HepG2 (cell line): Measurements from ENCODE around the gene CYSRT1. TPM values are rescaled to one million over a fixed set of nuclear protein-coding genes. Genes with fewer than 3 reads are reported as not detected.

ENCODE experiments used
- ELF1 ChIP-seq: sonication (generic); formaldehyde crosslinking; IDR thresholded peaks from 2 replicates; pipeline ENCODE4 v1.4.0; 2020; ENCODE audit warnings: missing genetic modification reagents
- ELF3 ChIP-seq: IDR thresholded peaks from 2 replicates; pipeline ENCODE4 v1.6.1; 2016; ENCODE audit warnings: missing genetic modification reagents, missing compliant biosample characterization
- GRHL1 ChIP-seq: sonication (generic); formaldehyde crosslinking; conservative IDR thresholded peaks from 2 replicates; pipeline ENCODE4 v1.8.0; 2022; ENCODE audit warnings: missing genetic modification reagents
- JUNB ChIP-seq: sonication (generic); formaldehyde crosslinking; IDR thresholded peaks from 2 replicates; pipeline ENCODE4 v1.8.0; 2022; ENCODE audit warnings: missing genetic modification reagents, mild to moderate bottlenecking, borderline replicate concordance
- MTA1 ChIP-seq: sonication (generic); formaldehyde crosslinking; IDR thresholded peaks from 2 replicates; pipeline ENCODE4 v1.4.0; 2020; ENCODE audit warnings: missing genetic modification reagents, mild to moderate bottlenecking, borderline replicate concordance
- RFX3 ChIP-seq: IDR thresholded peaks from 2 replicates; pipeline ENCODE4 v1.6.1; 2016; ENCODE audit warnings: missing biosample characterization, missing genetic modification reagents
- ZHX1 ChIP-seq: sonication (generic); formaldehyde crosslinking; IDR thresholded peaks from 2 replicates; pipeline ENCODE4 v1.8.1; 2022; ENCODE audit warnings: low read depth, mild to moderate bottlenecking, missing genetic modification reagents
- ZIK1 ChIP-seq: sonication (generic); formaldehyde crosslinking; IDR thresholded peaks from 2 replicates; pipeline ENCODE4 v1.5.0; 2020; ENCODE audit warnings: mild to moderate bottlenecking, low read depth, missing genetic modification reagents, borderline replicate concordance
- ZNF562 ChIP-seq: sonication (generic); formaldehyde crosslinking; IDR thresholded peaks from 2 replicates; pipeline ENCODE4 v1.8.0; 2022; ENCODE audit warnings: missing genetic modification reagents, borderline replicate concordance
- ZNF564 ChIP-seq: sonication (generic); formaldehyde crosslinking; IDR thresholded peaks from 2 replicates; pipeline ENCODE4 v1.8.1; 2023; ENCODE audit warnings: mild to moderate bottlenecking, missing genetic modification reagents
- polyA plus RNA-seq, 8 experiments: library from polyadenylated mRNA; depleted of rRNA in 3 of 8; stranded (reverse) in 7 of 8; unstranded in 1 of 8; fragments of >200 nt; fragmentation: Illumina TruSeq in 4 of 8; extraction: Trizol in 4 of 8; gene quantifications; 2 replicates each; pipeline versions ENCODE4 v1.2.1 to v1.2.3, GENCODE V29; 2011 to 2016; ENCODE audit warnings: low read depth in 4 of 8, missing spikeins in 1 of 8, mixed read lengths in 1 of 8; ENCODE audit not compliant: insufficient read depth in 1 of 8
- total RNA-seq, 5 experiments: library from RNA; depleted of rRNA; stranded (reverse); fragments of >200 nt; fragmentation: Illumina TruSeq; extraction: Trizol; gene quantifications; 2 replicates each; pipeline ENCODE4 v1.2.3, GENCODE V29; 2016; ENCODE audit warnings: low read depth in 1 of 5
- TF ChIP-seq, protein P1 (sequence below): sonication (generic); formaldehyde crosslinking; IDR thresholded peaks from 2 replicates; pipeline ENCODE4 v1.4.0; 2020; ENCODE audit warnings: missing genetic modification reagents, borderline replicate concordance
- TF ChIP-seq, protein P2 (sequence below): fragments of 450-650 bp; IDR thresholded peaks from 2 replicates; pipeline ENCODE4 v1.6.1; 2017

CYSRT1 gene
- total and polyA plus RNA-seq, 2 of the 13 experiments (the other 11 are each of a cell fraction or from before 2014, with no cell fraction given) = 1.5 to 2.1 TPM

DNA sequence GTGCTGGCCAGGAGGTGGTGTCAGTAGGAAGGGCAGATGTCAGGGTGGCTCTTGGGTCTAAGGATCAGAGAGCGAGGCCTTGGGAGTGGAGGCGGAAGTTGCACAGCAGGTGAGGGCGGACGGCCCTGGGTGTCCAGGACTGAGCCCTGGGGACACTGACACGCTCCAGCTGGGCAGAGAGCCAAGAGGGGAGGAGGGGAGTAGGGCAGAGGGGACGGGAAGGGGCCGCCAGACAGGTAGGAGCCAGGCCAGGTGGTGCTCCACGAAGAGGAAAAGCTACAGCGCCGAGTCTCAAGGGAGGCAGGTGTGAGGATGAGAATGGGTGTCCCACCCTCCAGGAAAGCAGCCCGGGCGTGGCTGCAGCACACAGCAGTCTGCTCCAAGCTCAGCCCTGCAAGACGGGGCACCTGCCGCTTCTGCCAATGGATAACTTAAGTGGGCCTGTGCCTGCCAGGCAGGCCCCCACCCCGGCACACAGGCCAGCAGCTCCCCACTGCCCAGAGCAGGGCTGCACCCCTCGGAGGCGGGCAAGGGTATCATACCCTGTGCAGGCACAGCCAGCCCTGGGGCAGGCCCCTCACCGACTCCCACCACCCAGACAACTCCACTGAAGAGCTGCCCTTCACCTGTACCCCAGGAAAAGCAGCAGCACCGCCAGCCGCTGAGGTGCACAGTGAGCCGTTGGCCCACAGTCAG lies 29.3 kb upstream of the CYSRT1 start (continued):
- TF ChIP-seq, protein P1, sequence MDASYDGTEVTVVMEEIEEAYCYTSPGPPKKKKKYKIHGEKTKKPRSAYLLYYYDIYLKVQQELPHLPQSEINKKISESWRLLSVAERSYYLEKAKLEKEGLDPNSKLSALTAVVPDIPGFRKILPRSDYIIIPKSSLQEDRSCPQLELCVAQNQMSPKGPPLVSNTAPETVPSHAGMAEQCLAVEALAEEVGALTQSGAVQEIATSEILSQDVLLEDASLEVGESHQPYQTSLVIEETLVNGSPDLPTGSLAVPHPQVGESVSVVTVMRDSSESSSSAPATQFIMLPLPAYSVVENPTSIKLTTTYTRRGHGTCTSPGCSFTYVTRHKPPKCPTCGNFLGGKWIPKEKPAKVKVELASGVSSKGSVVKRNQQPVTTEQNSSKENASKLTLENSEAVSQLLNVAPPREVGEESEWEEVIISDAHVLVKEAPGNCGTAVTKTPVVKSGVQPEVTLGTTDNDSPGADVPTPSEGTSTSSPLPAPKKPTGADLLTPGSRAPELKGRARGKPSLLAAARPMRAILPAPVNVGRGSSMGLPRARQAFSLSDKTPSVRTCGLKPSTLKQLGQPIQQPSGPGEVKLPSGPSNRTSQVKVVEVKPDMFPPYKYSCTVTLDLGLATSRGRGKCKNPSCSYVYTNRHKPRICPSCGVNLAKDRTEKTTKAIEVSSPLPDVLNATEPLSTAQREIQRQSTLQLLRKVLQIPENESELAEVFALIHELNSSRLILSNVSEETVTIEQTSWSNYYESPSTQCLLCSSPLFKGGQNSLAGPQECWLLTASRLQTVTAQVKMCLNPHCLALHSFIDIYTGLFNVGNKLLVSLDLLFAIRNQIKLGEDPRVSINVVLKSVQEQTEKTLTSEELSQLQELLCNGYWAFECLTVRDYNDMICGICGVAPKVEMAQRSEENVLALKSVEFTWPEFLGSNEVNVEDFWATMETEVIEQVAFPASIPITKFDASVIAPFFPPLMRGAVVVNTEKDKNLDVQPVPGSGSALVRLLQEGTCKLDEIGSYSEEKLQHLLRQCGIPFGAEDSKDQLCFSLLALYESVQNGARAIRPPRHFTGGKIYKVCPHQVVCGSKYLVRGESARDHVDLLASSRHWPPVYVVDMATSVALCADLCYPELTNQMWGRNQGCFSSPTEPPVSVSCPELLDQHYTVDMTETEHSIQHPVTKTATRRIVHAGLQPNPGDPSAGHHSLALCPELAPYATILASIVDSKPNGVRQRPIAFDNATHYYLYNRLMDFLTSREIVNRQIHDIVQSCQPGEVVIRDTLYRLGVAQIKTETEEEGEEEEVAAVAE (CRISPR knock-in tag) = no peak
- TF ChIP-seq GRHL1 (CRISPR knock-in tag) = no peak
- no peak for TF ChIP-seq ZHX1
- TF ChIP-seq ELF3 = peak; percentile 64; the same call in 1 of the 2 replicates
- TF ChIP-seq JUNB = no peak
- no peak for TF ChIP-seq RFX3 (CRISPR knock-in tag)
- TF ChIP-seq, protein P2, sequence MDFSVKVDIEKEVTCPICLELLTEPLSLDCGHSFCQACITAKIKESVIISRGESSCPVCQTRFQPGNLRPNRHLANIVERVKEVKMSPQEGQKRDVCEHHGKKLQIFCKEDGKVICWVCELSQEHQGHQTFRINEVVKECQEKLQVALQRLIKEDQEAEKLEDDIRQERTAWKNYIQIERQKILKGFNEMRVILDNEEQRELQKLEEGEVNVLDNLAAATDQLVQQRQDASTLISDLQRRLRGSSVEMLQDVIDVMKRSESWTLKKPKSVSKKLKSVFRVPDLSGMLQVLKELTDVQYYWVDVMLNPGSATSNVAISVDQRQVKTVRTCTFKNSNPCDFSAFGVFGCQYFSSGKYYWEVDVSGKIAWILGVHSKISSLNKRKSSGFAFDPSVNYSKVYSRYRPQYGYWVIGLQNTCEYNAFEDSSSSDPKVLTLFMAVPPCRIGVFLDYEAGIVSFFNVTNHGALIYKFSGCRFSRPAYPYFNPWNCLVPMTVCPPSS = no peak
- TF ChIP-seq MTA1 (CRISPR knock-in tag) = 0 out of 2 replicates have a peak, but pooled peaks have one; percentile 37
- TF ChIP-seq ZIK1 (CRISPR knock-in tag) = no peak
- no peak for TF ChIP-seq ZNF562
- TF ChIP-seq ELF1 (CRISPR knock-in tag) = no peak
- no peak for TF ChIP-seq ZNF564 (CRISPR knock-in tag)
